Daoy (cell line): Measurements from ENCODE around the gene OTULIN. TPM values are rescaled to one million over a fixed set of nuclear protein-coding genes. Genes with fewer than 3 reads are reported as not detected.

Experiments used
- DNase-seq: peaks from one replicate; pipeline ENCODE4 v3.0.0-alpha.2; 2015; ENCODE audit warnings: low read depth
- total RNA-seq: library from RNA; depleted of rRNA; stranded (reverse); fragments of >200 nt; shearing (Covaris generic); gene quantifications from 2 replicates; pipeline ENCODE4 v1.2.3, GENCODE V29; 2014; rRNA removed

The OTULIN gene
- 13.6 and 29.2 TPM in 2 replicates for total RNA-seq

DNA sequence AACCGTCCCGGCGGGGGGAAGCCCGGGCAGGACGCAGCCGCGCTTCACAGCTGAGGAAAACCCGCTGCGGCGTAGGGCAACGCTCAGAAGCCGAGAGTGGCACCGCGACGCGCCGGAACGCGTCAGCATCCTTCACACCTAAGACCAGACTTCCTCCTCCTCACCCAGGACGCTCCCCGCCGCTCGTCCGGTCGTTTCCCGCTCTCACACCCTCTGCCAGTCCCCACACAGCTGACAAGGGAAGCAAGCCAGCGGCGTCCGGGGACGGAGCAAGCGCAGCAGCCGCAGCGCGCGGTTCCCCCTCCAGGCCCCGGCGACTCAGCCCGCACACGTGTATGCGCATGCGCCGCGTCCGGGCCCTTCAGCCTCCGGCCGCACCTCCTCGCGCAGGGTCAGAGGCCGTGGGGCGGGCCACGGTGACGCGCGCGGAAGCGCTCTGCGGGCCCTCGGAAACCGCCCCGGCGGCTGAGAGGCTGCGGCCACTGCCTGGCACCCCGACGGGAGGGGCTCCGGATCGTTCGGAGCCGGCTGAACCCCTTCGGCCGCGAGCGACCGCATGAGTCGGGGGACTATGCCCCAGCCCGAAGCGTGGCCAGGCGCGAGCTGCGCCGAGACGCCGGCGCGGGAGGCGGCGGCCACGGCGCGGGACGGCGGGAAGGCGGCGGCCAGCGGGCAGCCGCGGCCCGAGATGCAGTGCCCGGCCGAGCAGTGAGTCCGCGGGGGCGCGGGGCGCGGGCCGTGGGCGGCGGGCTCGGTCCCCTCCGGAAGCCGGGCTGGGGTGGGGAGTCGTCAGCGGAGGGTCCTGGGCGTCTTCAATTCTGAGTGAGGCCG is at the start of gene OTULIN:
TSS of gene OTULIN (plus strand) at position 449 of the 831 bp plus-strand sequence. CDS start at position 557, 108 bp downstream.
- DNase-seq, result peak; percentile 93

DNA sequence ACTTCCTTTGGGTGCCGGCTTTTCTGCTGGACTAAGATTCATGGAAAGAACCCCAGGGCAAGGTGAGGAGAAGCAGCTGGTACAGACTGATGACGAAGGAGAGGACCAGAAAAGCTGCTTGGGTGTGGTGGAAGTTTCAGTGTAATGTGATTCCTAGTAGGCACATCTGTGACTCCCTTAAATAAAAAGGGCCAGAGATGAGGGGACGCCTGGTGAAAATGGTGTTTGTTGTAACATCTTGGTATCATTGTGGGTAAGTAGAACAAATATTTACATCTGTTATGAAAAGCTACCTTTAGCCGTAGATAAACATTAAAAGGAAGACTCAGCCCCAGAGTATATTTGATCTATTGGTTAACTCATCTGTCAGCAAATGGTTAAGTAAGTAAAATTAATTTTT is 49.2 kb upstream of the OTULIN start:
- DNase-seq, result no peak

DNA sequence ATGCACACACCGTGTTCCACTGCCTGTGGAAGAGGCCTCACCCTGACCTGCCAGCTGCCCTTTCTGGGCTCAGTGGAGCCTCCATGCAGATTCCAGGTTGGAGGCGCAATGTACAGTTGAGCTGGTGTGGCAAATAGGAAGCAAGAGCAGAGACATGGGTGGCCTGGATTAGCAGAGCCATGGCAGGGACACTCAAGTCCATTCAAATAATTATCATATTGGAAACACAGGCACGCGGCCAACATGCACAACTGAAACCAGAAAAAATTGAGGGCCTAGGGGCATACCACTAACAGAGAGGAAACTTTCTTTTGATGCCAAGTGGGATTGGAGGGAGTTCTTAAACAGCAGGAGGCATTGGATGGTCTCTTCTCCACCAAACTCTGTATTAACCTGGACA is 47.1 kb upstream of the OTULIN start:
- no peak for DNase-seq

DNA sequence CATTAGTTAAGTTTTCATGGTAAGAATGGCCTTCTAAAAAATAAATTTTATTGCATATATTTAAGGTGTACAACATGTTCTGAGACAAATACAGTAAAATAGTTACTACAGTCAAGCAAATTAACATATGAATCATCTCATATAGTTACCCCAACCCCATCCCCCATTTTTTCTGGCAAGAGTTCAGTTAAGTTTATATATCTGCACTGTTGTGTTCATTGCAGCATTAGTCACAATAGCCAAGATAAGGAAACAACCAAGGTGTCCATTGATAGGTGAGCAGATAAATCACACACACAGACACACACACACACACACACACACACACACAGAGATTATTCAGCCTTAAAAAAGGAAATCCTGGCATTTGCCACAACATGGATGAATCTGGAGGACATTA is 37.2 kb upstream of the OTULIN start:
- DNase-seq, result no peak

DNA sequence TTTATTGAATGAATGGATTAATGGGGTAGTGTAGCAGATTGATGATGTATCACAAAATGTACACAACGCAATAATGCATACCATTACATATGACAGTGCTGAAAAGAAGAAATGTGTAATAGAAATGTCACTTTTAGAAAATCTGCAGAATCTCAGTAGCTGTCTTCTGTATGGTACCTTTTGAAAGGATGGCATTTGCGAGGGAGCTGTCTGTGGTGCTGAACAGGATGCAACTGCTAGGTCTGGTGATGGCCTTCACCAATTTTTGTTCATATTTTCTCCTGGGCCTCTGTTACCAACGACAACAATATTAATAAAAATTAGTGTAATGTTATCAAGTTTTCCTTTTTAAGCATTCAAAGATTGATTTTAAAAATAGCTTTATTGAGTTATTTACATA is 36.2 kb upstream of the OTULIN start:
- DNase-seq, result peak; percentile 56

DNA sequence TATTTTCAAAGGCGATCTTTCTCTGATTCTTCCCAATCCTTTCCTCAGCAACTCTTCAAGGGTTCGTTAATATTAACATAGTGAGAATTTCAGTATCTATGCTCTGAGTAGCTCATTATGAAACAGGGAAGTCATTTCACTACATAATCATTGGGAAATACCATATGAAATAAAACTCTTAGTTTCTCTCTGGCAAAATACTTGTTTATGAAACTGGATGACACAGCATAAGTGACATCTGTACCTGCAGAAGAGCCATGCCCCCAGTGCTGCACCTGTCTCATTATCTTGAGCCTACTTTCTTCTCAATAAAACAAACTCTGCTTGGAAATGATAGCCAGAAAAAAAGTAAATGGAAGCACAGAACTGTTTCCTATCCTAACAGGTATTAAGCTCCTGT is 33.8 kb upstream of the OTULIN start:
- no peak for DNase-seq

DNA sequence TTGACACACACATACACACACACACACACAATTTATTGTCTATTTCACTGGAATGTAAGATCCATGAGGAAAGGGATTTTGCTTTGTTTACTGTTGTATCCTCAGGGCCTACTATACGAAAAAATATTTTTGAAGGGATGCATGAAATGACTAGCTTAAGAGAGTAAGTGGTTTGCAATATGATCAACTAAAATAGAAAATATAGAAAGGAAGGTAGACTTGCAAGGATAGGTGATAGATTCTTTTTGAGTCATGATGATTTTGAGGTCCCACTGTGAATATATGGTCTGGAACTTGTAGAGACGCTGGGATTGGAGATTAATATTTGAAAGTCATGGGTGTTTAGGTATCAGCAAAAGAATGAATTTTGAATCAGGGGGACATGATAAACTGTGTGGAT is 28.9 kb upstream of the OTULIN start:
- DNase-seq, result no peak

DNA sequence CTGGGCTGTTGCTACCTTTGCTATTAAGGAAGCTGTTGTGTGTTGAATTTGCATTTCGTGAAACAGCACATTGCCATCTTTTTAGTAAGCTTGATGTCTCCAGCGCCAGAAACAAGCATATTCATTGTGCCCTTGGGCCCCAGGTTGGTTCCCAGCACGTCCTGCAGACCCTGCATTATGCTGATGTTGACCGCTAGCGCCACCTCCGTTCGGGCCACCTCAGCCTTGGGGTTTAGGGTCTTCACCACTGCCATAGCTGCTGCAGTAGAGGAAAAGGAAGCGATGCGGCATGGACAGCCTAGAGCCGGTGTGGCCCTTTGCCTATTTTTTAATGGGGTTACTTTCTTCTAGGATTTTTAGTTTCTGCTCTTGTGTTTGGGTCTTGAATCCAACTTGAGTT is 23.8 kb upstream of the OTULIN start:
- no peak for DNase-seq

DNA sequence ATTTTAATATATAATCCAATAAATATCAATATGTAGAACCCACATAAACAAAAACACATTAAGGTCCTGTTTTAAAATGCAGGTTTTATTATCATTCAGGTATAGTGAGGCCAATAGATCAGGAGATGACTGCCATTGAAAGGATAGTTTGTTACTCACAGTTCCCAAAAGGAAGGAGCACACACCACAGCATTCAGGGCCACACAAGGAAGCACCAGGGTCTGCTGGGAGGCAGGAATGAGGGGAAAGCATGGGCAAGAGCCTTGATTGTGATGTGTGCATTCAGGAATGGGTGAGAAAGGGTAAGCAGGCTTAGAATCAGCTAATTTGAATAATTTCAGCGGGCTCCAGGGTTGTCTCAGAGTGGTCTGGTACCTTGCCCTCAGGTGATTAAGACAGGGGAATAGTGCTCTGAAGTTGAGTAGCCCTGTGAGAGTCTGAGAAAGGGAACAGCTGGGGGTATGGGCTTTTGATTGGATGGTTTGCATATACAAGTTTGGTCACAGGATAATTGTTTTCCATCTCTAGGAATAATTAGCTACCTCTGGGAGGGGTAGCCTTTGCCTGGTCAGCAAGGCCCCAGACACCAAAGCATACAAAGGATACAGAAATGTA is 19.8 kb upstream of the OTULIN start:
- no peak for DNase-seq

DNA sequence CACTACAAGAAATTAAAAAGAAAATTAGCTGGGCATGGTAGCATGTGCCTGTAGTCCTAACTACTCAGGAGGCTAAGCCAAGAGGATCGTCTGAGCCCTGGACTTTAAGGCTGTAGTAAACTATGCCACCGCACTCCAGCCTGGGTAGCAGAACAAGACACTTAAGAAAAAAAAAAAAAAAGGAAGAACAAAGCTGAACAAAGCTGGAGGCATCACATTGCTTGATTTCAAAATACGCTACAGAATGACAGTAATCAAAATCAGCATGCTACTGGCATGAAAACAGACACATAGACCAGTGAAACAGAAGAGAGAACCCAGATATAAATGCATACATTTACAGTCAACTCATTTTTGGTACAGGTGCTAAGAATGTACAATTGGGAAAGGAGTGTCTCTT is 14.5 kb upstream of the OTULIN start:
- no peak for DNase-seq

DNA sequence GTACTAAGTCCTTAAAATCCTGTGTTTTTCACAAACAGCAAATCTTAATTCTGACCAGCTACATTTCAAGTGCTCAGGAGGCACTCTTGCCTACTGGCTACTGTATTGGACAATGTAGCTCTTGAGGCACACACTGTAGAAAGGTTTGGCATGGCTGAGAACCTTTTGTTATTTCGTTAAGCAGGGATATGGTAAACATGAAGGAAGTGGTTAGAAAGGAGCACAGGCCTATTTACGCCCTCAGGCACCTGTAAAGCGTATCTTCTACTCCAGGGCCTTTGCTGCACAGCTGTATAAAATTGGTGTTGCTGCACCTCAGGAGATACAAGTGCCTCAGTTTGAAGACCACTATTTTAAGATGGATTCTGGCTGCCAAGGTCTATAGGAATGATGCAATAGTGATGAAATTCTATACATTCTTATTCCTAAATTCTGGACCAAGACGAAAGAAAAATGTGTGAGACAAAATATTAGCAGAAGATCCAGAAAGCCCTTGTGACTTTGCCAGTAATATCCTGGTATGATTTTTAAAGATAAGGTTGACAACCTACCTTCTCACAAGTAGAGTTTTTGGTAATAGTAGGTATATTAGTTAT is 9.3 kb upstream of the OTULIN start:
- no peak for DNase-seq

DNA sequence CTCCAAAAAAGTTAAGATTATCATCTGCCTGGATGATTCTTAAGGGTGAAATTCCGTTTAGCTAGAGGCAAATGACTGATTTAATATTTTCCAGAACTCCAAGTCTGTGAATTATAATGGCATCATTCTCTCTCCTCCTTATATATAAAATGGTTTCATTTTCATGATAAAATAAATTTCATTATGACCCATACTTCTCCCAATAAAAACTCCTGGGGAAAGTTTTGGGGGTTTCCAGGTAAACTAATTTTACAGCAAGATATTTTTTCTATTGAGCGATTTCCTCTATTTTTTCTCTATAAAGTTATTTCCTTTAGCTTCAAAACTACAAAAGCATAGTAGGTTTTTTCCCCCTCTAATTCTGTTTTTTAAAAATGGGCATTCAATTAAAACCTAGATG is 7.6 kb upstream of the OTULIN start:
- DNase-seq, result no peak

DNA sequence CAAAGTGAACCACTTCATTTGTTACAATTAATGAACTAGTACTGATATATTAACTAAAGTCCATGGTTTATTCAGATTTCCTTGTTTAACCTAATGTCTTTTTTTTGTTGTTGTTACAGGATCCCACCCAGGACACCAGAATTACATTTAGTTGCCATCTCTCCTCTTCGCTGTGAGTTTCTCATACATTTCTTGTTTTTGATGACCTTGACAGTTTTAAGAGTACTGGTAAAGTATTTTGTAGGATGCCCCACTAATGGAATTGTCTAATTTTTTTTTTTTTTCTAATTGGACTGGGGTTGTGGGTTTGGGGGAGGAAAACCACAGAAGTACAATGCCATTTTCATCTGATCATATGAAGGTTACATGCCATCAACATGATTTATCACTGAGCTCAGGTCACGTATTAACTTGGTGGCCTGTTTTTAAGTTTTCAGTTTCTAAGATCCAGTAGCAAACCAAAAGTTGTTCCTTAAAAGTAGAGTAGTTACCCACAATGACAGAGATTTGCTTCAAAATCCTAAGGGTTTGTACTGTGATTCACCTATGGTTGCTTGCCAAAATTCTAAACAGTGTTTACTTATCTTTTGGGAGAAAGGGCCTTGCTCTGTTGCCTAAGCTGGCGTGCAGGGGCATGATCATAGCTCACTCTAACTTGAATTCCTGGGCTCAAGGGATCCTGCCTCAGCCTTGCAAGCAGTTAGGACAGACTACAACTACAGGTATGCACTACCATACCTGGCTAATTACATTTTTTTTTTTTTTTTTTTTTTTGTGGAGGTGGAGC is 4.5 kb upstream of the OTULIN start:
- DNase-seq, result peak; percentile 21

DNA sequence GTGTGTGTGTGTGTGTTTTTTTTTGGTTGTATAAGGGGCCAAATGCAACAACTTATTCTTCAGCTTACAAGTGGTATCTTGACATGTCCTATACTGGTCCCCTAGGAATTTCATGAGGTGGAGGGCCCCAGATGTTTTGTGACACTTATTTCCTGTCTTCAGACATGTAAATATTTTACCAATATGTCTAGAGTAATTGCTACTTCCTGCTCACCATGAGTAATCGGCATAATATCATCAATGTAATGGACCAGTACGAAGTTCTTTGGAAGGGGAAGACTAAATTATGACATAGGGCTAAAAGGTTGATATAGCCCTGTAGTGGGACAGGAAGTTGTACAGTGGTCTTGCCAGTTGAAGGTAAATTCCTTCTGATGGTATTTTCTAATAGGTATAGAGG is 3.7 kb upstream of the OTULIN start:
- DNase-seq, result no peak

DNA sequence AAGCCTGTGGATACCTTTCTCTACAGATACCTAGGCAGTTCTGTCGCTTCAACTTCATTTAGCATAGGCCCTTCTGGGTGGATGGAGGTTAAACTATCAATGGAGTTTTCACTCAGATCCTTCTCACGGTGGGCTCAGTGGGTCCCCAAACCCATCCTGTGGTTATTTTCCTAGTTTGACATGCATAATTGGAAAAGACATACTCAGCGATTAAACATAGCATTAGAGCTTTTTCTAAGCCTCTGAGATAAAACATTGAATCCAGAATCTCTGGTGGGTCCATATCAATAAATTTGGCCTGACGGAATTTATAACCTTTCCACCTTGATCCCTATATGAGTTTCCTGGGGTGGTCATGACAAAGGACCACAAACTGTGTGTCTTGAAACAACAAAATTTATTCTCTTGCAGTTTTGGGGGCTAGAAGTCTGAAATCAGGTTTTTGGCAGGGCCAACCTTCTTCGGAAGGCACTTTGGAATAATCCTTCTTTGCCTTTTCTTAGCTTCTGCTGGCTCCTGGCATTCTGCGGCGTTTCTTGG is 1.7 kb upstream of the OTULIN start:
- DNase-seq, result no peak

DNA sequence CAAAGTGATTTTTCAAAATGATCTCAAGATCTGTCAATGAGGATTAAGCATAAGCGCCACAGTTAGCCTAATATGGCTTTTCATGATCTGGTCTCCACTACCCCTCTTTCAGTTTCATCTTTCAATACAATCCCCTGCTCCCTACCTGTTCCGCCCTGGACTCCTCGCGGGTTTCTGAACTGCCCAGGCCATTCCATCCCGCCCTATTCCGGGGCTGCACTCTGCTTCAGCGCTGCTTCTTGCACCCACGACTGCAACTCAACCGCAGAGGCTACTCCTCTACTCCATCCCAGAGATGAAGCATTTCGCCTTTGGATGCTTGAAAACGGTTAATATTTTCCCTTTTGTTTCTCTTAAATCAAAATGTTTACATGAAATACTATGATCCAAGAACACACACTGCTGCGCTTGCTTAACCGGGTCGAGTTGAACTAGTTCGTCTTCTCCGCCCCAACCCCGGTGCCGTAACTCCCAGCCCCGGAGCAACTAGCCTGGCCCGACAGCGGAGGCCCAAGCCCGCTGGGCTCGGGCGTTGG is 716 bp upstream of the OTULIN start:
- peak; percentile 17 for DNase-seq

DNA sequence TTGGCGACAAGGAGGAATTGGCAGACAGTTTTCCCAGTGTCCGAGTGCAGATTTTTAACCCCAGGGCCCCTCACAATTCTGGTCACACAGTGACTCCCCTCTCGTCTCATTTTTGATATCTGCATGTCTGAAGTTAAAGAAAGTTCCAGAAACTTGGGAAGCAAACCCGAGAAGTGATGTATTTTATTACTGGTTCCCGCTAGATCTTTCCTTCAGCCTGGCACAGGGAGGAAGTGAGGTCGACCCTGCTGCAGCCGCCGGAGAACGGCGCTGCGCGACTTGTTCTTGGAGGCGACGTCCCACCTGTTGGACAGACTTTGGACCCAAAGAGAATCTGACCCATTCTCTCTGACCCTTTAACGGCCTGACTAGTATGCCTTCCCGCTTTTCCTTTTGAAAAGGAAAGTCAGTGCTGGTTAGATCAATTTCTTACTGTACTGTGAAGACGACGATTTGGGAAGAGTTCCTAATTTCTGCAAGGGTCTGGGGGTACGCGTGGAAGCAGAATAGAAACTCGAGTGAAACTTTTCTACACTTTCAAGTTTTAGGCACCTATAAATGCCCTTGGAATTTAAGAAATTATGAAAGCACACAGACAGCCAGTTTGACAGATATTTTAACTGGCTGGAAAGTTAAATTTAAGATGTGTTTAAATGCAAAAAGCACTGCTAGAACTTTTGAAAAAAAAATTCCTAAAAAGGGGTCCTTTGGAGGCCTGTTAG is 744 bp downstream of the OTULIN start:
- DNase-seq, result peak; percentile 28

DNA sequence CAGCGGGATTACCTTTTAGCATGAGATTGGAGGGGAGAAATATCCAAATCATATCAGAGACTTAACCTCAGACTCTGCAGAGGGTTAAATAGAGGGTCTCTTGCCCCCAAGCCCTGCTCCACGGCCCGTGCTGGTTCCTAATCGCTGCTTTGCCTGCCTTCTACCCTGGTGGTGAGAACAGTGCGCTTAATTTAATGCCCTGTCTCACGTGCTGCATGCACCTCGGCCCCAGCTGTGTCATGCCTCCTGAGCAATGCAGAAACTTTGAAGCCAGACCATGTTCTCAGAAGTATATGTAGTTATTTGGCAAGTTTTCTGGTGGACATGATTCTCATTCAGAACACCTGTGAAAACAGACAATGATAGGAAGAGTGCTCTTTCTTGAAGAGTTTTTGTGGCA is 1.4 kb downstream of the OTULIN start:
- peak; percentile 28 for DNase-seq

DNA sequence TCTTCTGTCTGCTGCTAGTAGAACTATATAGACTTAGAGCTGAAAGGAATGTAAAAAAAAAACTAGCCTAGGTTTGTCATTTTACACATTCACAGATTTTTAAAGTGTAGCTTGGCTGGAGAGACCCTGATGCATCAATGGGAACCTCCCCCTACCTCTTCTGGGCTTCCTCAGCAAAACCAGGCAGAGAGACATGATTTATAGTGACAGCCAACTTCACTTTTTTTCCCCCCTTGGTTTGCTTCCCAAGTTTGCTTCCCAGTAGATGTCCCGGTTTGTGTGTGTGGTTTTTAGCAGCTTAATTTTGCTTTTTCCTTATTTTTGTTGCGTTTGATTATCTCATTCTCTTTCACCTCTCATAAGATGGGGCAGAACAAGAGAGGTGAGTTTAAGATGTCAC is 1.8 kb downstream of the OTULIN start:
- DNase-seq, result no peak

DNA sequence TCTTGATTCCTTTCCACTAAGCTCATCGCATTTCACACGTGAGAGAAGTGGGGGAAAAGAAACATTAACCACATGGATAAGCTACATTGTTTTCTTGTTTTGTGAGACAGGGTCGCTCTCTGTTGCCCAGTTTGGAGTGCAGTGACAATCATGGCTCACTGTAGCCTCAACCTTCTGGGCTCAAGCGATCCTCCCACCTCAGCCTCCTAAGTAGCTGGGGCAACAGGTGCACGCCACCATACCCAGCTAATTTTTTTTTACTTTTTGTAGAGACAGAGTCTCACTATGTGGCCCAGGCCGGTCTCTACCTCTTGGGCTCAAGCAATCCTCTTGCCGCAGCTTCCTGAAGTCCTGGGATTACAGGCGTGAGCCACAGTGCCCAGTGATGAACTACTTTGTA is 2.8 kb downstream of the OTULIN start:
- DNase-seq, result no peak

DNA sequence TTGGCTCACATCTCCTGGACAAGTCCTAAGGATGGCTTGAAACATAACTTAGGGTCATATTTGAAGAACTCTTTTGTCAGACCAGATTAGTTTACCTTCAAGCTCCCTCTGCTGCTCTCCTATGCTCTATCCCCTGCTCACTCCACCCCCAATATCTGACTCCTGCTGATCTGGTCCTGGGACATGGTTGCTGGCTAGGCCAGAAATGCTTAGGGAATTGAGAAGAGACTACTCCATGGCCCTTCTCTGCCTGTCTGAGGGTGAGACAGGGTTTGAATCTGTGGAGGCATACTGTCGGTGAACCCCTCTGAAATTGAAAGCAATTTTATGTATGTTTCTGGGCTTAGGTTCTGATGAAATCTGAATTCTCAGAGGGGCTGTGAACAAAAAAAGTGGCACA is 3.3 kb downstream of the OTULIN start:
- DNase-seq, result no peak
